K562 (cell line): ENCODE measurements around the gene COL15A1. TPM values are rescaled to one million over a fixed set of nuclear protein-coding genes. Genes with fewer than 3 reads are reported as not detected.

Experiments used
- BRCA1 ChIP-seq, 2 experiments: fragments of 450-650 bp in 1 of 2; sonication (generic) in 1 of 2; formaldehyde crosslinking in 1 of 2; IDR thresholded peaks; 2 replicates each; pipeline versions ENCODE4 v1.5.0 to v1.6.1; 2017 to 2020; ENCODE audit warnings: mild to moderate bottlenecking in 1 of 2, missing genetic modification reagents in 1 of 2
- CCNT2 ChIP-seq: IDR thresholded peaks from 2 replicates; pipeline ENCODE4 v1.6.1; 2011; ENCODE audit warnings: borderline replicate concordance, low read depth, mild to moderate bottlenecking, moderate library complexity, mixed read lengths, low read length; ENCODE audit not compliant: insufficient read length; ENCODE audit errors: extremely low read depth
- ESRRB ChIP-seq: fragments of 250-450 bp; sonication (Bioruptor Pico); IDR thresholded peaks from 2 replicates; pipeline ENCODE4 v1.5.0; 2020; ENCODE audit warnings: mild to moderate bottlenecking, moderate library complexity, borderline replicate concordance
- GMEB1 ChIP-seq: fragments of 250-450 bp; sonication (Bioruptor Pico); IDR thresholded peaks from 2 replicates; pipeline ENCODE4 v1.4.0; 2020; ENCODE audit warnings: mild to moderate bottlenecking
- KLF13 ChIP-seq: fragments of 450-650 bp; IDR thresholded peaks from 2 replicates; pipeline ENCODE4 v1.6.1; 2016; ENCODE audit warnings: missing genetic modification characterization, low read depth, mild to moderate bottlenecking, missing compliant biosample characterization, moderate library complexity, borderline replicate concordance
- PML ChIP-seq: IDR thresholded peaks from 2 replicates; pipeline ENCODE4 v1.6.1; 2012; ENCODE audit warnings: low read length, inconsistent platforms
- POLR2A ChIP-seq: fragments of 450-650 bp; conservative IDR thresholded peaks from 2 replicates; pipeline ENCODE4 v1.6.1; 2016
- SETDB1 ChIP-seq: IDR thresholded peaks from one replicate; pipeline ENCODE4 v1.6.1; 2012; ENCODE audit warnings: low read length, control low read depth, inconsistent platforms
- STAT6 ChIP-seq: sonication (generic); formaldehyde crosslinking; IDR thresholded peaks from 2 replicates; pipeline ENCODE4 v1.8.1; 2023; ENCODE audit warnings: mild to moderate bottlenecking, missing genetic modification reagents
- ZBTB12 ChIP-seq: fragments of 250-450 bp; sonication (Bioruptor Pico); IDR thresholded peaks from 2 replicates; pipeline ENCODE4 v1.4.0; 2020
- ZMIZ1 ChIP-seq, 2 experiments: fragments of 150-350 bp in 1 of 2; IDR thresholded peaks; 2 replicates each; pipeline ENCODE4 v1.6.1; 2012 to 2016; ENCODE audit warnings: low read depth in 2 of 2, low read length in 2 of 2, mild to moderate bottlenecking in 1 of 2, moderate library complexity in 1 of 2
- ZNF263 ChIP-seq: sonication (generic); formaldehyde crosslinking; IDR thresholded peaks from 2 replicates; pipeline ENCODE4 v1.8.0; 2022; ENCODE audit warnings: mild to moderate bottlenecking, missing genetic modification reagents, borderline replicate concordance
- ZNF445 ChIP-seq: fragments of 250-450 bp; sonication (Bioruptor Pico); IDR thresholded peaks from 2 replicates; pipeline ENCODE4 v1.4.0; 2020; ENCODE audit warnings: low read depth, mild to moderate bottlenecking, moderate library complexity
- ZNF77 ChIP-seq: fragments of 250-450 bp; sonication (Bioruptor Pico); IDR thresholded peaks from 2 replicates; pipeline ENCODE4 v1.5.0; 2020
- polyA plus RNA-seq, 8 experiments: library from polyadenylated mRNA; depleted of rRNA in 4 of 8; stranded (reverse) in 5 of 8; unstranded in 3 of 8; fragments of >200 nt; fragmentation: Nextera tagmentation in 2 of 8; fragmentation: Illumina TruSeq in 1 of 8; extraction: Ambion mirVana in 2 of 8; extraction: Trizol in 1 of 8; gene quantifications; 2 replicates each; pipeline versions ENCODE4 v1.2.1 to v1.2.3, GENCODE V29; 2011 to 2014; ENCODE audit warnings: inconsistent platforms in 1 of 8, missing spikeins in 1 of 8
- total RNA-seq, 7 experiments: library from RNA; depleted of rRNA in 6 of 7; stranded (reverse); fragments of >200 nt in 6 of 7; fragmentation: Illumina TruSeq in 2 of 7; extraction: Trizol in 2 of 7; gene quantifications; 2 replicates each; pipeline versions ENCODE4 v1.2.1 to v1.2.3, GENCODE V29; 2011 to 2021; ENCODE audit warnings: low replicate concordance in 1 of 7

Gene COL15A1
- total and polyA plus RNA-seq, 9 of the 15 experiments (the other 6 are each of a cell fraction or from before 2014, with no cell fraction given): 0.46 to 5.1 (median 2.6) TPM

- no peak for TF ChIP-seq STAT6 (CRISPR knock-in tag)
- TF ChIP-seq CCNT2: peak; percentile 62
- no peak for TF ChIP-seq ZMIZ1 (IDR thresholded peaks at IDR 0.05; ENCODE audit: low read depth in 2 of 2, low read length in 2 of 2)
- TF ChIP-seq ESRRB (CRISPR knock-in tag): no peak
- TF ChIP-seq PML: no peak
- TF ChIP-seq BRCA1 (IDR thresholded peaks at IDR 0.05): no peak
- TF ChIP-seq BRCA1 (CRISPR knock-in tag; IDR thresholded peaks at IDR 0.05): 0 out of 2 replicates have a peak, but pooled peaks have one; percentile 28
- no peak for TF ChIP-seq SETDB1
- peak; percentile 63; the same call in 1 of the 2 replicates for TF ChIP-seq KLF13 (tag)
- no peak for TF ChIP-seq ZBTB12 (CRISPR knock-in tag)
- 0 out of 2 replicates have a peak, but pooled peaks have one; percentile 22 for TF ChIP-seq POLR2A
- TF ChIP-seq GMEB1 (CRISPR knock-in tag): no peak
- TF ChIP-seq ZNF77 (CRISPR knock-in tag): no peak
- no peak for TF ChIP-seq ZNF263
- no peak for TF ChIP-seq ZNF445 (CRISPR knock-in tag)
These were observed 161.7 kb downstream of the COL15A1 start (continued) for GRCh38 chr9:99105152-99106043.
